OCI-LY1 (cell line): Measurements from ENCODE around the gene FILIP1L.

Experiments
- EZH2 ChIP-seq: fragments of 200-600 bp; sonication (generic), shearing (Covaris generic); IDR thresholded peaks from 2 replicates; pipeline ENCODE4 v1.8.0; 2017; ENCODE audit warnings: borderline replicate concordance, mixed run types, mild to moderate bottlenecking, antibody characterized with exemption, low read length, moderate library complexity, mixed read lengths
- TF ChIP-seq, protein P1 (sequence below): fragments of 200-600 bp; sonication (generic), shearing (Covaris generic); IDR thresholded peaks from 2 replicates; pipeline ENCODE4 v1.5.1; 2017; ENCODE audit warnings: mild to moderate bottlenecking, antibody characterized with exemption, low read length, moderate library complexity, mixed read lengths

DNA sequence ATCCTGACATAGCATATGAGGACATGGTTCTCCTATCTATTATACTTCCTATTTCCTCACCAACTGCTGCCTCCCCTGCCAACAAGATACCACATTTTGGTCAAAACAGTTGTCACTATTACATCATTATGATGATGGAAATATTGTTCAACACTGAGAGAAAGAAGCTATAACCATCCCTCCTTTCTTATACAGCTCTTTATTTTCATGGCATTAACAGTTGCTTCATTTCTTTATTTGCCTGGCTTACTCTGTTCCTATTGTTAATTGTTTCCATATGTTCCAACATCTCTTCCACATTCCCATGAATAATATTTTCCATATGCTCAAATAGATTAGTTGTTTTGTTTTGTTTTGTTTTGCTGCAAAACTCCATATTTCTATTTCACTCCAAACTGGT is 40.8 kb upstream of the FILIP1L start:
- TF ChIP-seq, protein P1, sequence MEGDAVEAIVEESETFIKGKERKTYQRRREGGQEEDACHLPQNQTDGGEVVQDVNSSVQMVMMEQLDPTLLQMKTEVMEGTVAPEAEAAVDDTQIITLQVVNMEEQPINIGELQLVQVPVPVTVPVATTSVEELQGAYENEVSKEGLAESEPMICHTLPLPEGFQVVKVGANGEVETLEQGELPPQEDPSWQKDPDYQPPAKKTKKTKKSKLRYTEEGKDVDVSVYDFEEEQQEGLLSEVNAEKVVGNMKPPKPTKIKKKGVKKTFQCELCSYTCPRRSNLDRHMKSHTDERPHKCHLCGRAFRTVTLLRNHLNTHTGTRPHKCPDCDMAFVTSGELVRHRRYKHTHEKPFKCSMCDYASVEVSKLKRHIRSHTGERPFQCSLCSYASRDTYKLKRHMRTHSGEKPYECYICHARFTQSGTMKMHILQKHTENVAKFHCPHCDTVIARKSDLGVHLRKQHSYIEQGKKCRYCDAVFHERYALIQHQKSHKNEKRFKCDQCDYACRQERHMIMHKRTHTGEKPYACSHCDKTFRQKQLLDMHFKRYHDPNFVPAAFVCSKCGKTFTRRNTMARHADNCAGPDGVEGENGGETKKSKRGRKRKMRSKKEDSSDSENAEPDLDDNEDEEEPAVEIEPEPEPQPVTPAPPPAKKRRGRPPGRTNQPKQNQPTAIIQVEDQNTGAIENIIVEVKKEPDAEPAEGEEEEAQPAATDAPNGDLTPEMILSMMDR: no peak
- TF ChIP-seq EZH2: no peak
